ENCODE measurements around the gene MAP2K5.

Gene MAP2K5

GRCh38 chr15:67760901-67761300, 218.4 kb downstream of the MAP2K5 start:
- DNase-seq (ENCODE audit: extremely low spot score): no peak
- CTCF ChIA-PET: interaction anchor here (0.7 kb wide), 1 partner anchor 23 kb away, joined by 3 read pairs; no protein-coding TSS in a partner anchor
- no peak for TF ChIP-seq CTCF (IDR thresholded peaks at IDR 0.05; ENCODE audit: control extremely low read depth, extremely low read depth, low read depth, missing control alignments)
- POLR2A ChIA-PET: no interaction called here

GRCh38 chr15:67761343-67761742, 218.8 kb downstream of the MAP2K5 start:
- TF ChIP-seq CTCF (IDR thresholded peaks at IDR 0.05; ENCODE audit: control extremely low read depth, extremely low read depth, low read depth, missing control alignments): no peak
- POLR2A ChIA-PET: no interaction called here
- CTCF ChIA-PET: interaction anchor here (0.7 kb wide), 1 partner anchor 23 kb away, joined by 3 read pairs; no protein-coding TSS in a partner anchor
- no peak for DNase-seq (ENCODE audit: extremely low spot score)

GRCh38 chr15:67762610-67763368, 220.3 kb downstream of the MAP2K5 start:
- ChIA-PET CTCF (interaction anchor here (1.4 kb wide), 1 partner anchor 9 kb away, joined by 3 read pairs; no protein-coding TSS in a partner anchor), POLR2A (no interaction called here)
- peak; percentile 71 for DNase-seq (ENCODE audit: extremely low spot score)
- TF ChIP-seq CTCF (IDR thresholded peaks at IDR 0.05; ENCODE audit: control extremely low read depth, extremely low read depth, low read depth, missing control alignments): no peak

GRCh38 chr15:67765701-67766100, 223.2 kb downstream of the MAP2K5 start:
- no peak for TF ChIP-seq CTCF (IDR thresholded peaks at IDR 0.05; ENCODE audit: control extremely low read depth, extremely low read depth, low read depth, missing control alignments)
- no peak for DNase-seq (ENCODE audit: extremely low spot score)
- POLR2A ChIA-PET: no interaction called here
- CTCF ChIA-PET: no interaction called here

- TF ChIP-seq CTCF (IDR thresholded peaks at IDR 0.05; ENCODE audit: control extremely low read depth, extremely low read depth, low read depth, missing control alignments): no peak
- ChIA-PET CTCF (interaction anchor here (0.9 kb wide), 1 partner anchor 310 kb away, joined by 3 read pairs; no protein-coding TSS in a partner anchor), POLR2A (no interaction called here)
- DNase-seq (ENCODE audit: extremely low spot score): no peak
These were observed 224.5 kb downstream of the MAP2K5 start for GRCh38 chr15:67766968-67767367.

GRCh38 chr15:67768313-67768977, 225.9 kb downstream of the MAP2K5 start:
- ChIA-PET CTCF (no interaction called here), POLR2A (no interaction called here)
- no peak for TF ChIP-seq CTCF (IDR thresholded peaks at IDR 0.05; ENCODE audit: control extremely low read depth, extremely low read depth, low read depth, missing control alignments)
- DNase-seq (ENCODE audit: extremely low spot score): no peak
